HG03103 (cell line): ENCODE measurements around the gene LFNG.

Source experiments
- ATAC-seq: cut with Tn5 transposase; IDR thresholded peaks from one replicate; pipeline ENCODE4 v1.9.1; 2021; ENCODE audit warnings: low read depth; ENCODE audit not compliant: unreplicated experiment

The LFNG gene

DNA sequence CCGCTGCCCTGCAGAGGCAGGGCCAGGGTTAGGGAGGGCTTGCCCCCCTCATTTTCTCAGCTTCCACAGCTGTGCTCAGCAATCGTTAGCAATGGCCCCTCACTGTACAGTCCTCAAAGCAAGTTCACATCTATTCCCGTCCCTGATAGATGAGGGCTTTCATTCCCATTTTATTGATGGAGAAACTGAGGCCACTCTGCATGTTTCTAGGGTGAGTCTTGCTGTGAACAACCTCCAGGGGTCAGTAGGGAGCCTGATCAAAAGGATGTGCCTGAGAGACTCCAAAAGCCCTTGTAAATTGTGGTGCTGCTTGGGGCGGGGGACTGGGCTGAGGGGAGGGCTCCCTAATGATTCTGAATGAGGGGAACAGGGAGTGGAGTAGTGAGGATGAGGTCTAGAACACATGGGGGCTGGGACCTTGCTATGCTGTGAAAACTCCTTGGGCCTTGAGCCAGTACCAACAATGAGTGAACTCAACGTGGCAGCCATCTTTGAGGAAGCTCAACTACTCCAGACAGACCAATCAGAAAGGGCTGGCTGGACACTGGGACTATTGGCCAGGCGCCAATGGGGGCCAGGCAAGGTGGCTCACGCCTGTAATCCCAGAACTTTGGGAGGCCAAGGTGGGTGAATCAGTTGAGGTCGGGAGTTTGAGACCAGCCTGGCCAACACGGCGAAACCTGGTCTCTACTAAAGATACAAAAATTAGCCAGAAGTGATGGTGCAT, 36.7 kb upstream of the LFNG start:
- no peak for ATAC-seq

DNA sequence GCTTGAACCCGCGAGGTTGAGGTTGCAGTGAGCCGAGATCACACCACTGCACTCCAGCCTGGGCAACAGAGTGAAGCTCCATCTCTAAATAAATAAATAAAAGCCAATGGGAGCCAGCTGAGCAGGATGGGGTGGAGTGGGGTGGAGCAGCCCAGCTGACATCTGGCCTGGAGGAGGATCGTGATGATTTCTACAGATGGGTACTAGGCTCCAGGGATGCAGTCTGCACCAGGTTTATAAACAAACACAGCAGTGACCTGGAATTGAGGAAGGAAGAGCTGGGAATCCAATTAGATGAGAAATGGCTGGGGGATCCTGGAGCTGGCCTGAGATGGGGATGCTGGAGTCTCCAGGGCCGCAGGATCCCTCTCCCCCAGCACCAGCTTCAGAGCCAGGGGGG, 36.1 kb upstream of the LFNG start:
- ATAC-seq, result no peak

DNA sequence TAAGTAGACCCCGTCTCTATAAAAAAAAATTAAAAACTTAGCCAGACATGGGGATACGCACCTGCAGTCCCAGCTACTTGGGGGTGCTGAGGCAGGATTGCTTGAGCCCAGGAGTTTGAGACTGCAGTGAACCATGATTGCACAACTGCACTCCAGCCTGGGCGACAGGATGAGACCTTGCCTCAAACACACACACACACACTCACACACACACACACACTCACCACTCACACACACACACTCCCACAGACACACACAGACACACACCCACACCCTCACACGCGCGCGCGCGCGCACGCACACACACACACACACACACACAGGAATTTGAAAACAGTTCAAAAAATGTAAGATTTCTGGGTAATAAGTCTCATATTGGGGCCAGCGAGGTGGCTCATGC, 34.7 kb upstream of the LFNG start:
- ATAC-seq, result no peak

DNA sequence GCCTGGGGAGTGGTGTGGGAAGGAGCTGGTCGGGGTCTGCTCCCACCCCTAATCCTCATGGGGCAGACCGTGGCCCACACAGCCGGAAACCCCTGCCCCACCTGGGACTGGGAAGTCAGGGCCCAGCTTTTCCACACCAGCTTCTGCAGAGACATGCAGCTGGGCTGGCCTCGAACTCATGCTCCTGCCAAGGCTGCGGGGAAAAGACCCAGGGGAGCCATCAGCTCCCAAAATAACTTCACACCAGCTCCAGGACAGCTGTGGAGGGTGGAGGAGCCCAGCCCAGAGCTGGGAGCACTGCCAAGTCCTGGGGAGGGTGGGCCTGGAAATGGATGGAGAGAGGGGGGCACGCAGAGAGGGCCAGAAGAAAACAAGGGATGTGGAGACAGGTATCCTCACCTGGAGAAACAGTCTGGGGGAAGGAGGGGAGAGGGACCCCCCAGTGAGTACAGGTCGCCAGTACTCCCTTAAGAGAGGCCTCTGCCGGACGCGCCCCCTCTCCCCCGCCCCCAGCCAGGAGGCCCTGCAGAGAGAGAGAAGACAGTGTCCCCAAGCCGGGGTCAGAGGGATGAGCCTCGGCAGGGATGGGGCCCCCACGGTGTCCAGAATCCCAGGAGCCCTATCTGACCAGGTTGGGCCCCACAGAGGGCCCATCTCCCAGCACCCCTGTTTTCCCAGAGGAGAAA, 31.8 kb upstream of the LFNG start:
- no peak for ATAC-seq

DNA sequence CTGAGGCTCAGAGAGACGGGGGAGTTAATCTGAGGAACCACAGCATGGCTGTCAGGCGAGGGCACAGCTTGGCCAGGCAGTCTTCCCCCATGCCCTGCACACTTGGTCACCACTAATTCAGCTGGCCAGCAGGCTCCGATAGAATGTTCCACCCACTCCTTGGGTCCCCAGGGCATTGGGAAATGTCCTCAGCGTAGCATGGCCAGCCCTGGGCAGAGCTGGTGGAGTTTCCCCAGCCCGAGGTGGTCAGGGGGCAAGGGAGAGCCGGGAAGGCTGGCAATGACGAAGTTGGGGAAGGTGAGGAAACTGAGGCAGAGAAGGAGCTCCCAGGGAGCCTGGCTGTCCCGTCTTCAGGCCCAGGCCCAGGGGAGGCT, 31.3 kb upstream of the LFNG start:
- ATAC-seq, result no peak

DNA sequence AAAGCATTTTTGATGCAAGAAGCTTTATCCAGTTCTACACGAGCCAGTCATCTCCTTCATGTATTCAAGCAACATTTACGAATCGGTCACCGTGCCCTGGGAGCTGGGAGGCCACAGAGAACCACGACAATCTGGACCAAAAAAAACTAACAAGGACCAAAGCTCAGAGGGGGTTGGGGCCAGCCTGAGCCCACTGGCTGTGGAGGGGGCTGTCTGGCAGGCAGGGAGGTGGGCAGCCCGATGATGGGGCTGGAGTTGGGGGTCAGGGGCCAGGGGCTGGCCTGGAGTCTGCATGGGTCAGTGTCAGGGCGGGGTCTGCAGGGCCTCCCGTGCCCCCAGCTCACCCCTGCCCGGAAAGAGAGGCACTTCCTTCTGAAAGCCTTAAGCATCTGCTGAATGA, 30.9 kb upstream of the LFNG start:
- no peak for ATAC-seq

DNA sequence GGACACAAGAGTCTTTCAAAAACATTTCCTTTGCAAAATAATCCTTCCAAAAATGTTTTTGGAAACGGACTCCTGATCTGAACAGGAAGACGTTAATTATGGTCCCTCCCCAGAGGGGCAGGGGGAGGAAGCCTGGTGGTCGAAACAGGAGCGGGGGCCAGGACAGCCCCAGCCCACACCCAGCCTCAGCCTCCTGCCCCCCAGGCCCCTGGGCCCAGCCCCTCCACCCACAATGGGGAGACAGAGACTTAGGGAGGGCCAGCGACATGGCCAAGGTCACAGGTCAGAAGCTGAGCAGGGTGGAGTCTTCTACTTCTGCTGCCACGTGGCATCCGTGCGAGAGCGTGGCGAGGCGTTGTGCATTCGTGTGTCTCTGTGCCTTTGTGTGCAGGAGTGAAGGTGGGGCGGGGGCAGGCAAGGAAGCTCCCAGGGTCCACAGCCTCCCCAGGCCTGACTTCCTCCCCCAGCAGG, 29.4 kb upstream of the LFNG start:
- no peak for ATAC-seq

DNA sequence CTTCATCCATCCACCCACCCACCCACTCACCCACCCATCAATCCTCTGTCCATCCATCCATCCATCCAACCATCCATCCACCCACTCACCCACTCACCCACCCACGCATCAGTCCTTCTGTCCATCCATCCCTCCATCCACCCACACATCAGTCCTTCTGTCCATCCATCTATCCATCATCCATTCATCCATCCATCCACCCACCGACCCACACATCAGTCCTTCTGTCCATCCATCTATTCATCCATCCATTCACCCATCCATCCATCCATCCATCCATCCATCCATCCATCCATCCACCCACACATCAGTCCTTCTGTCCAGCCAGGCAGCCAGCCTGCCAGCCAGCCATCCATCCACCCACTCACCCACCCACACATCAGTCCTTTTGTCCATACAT, 27.5 kb upstream of the LFNG start:
- ATAC-seq, result no peak

DNA sequence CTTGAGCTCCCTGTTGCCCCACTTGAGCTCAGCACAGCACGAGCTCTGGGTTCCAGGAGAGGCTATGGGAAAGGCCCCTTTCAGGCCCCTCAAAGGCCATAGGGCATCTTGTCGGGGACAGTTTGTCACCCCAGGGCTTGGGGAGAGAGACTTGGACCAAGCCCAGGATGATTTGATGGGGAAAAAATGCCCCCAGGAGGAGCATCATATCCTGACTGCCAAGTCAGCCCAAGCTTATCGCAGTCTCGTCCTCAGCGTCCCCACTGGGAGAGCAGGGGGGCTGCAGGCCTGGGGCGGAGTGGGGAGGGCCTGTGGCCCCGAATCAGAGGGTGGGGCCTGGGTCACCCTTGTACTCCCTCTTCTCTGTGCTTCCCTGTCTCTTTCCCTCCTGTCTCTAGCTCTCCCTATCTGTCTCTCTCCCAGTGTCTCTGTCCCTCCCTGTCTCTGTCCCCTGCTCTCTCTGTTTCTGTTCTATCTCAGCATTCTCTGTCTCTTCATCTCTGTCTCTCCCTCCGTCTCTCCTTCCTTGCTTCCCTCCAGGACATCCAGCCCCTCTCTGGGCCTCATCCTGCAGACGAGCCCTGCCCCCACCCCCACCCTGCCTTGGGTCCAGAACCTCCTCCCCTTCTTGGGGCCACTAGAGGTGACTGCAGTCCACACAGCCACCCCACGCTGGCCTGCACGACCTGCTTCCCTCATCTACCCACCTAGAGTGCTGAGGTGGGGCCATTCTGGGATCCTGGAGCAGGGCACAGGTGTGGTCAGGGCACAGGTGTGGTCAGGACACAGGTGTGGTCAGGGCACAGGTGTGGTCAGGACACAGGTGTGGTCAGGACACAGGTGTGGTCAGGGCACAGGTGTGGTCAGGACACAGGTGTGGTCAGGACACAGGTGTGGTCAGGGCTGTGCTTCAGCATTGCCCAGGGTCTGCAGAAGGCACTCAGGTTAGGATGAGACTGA, 26.1 kb upstream of the LFNG start:
- ATAC-seq, result no peak

DNA sequence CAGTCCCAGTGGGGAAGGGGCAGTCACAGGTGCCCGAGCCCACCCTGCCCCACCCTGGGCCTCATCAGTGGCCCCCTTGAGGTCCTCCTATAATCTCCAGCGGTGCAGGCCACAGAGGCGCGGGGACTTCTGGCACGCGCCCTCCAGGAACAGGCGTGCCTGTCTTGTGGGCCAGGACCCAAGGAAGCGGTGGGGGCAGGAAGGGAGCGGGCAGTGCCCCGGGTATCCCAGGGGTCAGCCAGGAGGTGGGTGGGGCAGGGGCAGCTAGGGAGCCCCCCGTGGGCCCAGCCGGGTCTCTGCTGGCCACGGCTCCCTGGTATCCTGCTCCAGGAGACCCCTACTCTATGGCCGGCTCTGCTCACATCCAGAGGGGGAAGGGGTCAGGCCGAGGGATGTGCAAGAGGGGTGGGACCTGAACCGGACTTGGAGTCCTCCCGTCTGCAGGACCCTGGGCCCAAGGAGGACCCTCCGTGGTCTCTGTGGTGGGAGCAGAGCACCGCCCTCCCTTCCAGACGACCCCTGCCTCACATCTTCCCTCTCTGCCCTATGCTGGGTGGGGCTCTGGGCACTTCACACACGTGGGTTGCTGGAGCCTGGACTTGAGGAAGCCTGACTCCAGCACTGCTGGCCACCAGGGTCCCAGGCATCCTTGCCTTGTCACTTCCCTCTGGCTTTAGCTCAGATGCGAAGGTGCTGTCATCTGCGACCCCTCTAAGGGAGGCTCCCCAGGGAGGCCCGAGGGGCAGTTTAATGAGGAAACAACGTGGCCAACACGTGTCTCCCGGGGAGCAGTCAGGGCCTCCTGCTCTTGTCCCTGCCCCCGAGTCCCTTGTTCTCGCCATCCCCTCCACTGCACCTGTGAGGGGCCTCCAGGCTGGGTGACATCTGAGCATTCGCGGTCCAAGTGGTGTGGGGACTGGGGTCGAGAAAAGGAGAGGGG, 25.1 kb upstream of the LFNG start:
- no peak for ATAC-seq

DNA sequence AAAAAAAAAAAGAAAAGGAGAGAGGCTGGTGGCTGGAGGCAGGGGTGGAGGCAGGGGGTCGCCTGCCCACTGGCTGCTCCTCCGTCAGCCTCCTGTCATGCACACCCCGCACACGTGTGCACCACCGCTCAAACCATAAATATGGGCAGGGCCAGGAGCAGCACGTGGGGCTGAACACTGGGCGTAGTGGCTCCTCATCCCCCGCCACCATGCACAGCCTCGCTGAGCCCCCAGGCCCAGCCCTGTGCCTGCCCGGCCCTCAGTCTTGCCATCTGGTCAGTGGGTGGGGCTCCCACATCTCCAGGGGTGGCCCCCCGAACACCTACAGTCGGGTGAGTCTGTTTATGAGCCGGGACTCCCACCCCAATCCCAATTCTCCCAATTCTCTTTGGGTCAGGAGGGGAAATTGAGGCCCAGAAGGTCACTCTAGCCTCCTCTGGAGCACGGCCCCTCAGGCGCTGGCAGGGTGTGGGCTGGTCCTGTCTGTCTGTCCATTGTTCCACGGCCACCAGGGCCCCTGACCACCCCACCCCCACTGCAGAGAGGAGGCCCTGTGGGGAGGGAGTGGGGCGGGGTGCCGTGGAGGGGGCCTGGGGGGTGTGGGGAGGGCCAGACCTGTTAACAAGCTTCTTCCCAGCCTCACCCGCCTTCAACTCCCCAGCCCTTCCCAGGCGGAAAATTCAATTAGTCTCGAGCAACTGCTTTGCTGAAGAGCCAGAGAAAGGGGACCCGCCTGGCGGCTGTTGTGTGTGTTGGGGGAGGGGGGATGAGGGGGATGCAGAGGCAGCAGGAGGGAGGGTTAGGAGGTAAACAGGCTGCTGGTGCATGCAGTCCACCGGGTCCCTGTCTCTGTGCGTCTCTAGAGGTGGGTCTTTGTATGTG, 23.9 kb upstream of the LFNG start:
- no peak for ATAC-seq

DNA sequence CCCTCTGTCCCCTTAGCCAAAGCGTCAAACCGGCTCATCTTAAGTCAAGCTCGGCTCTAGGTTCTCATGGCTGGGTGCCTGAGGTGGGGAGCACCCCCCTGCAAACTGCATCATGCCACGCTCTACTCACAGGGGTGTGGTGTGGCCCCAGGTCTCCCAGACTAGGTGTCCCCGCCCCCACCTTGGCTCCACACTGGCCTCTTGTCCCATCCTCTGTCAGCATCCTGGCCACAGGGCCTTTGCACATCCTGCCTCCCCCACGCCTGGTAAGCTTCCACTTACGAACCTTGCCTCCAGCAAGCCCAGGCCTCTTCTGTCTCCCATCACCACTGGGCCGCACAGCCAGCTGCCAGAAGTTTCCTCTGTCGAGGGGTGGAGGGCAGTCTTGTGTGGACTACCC, 23.2 kb upstream of the LFNG start:
- no peak for ATAC-seq

DNA sequence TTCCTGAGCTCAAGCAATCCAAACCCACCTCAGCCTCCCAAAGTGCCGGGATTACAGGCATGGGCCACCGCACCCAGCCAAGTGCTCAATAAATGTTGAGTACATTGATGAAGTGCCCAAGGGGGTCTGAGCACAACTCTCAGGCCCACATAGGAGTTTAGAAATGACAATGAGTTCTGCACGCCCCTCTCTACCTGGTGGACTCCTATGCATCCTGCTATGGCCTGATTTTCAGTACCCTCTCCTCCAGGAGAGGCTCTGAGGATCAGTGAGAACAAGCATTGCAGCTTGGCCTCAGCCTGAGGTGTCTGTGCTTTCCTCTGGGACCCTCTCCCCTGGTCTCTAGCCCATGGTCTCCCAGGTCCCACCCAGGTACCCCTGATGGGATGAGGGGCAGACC, 22.5 kb upstream of the LFNG start:
- no peak for ATAC-seq

DNA sequence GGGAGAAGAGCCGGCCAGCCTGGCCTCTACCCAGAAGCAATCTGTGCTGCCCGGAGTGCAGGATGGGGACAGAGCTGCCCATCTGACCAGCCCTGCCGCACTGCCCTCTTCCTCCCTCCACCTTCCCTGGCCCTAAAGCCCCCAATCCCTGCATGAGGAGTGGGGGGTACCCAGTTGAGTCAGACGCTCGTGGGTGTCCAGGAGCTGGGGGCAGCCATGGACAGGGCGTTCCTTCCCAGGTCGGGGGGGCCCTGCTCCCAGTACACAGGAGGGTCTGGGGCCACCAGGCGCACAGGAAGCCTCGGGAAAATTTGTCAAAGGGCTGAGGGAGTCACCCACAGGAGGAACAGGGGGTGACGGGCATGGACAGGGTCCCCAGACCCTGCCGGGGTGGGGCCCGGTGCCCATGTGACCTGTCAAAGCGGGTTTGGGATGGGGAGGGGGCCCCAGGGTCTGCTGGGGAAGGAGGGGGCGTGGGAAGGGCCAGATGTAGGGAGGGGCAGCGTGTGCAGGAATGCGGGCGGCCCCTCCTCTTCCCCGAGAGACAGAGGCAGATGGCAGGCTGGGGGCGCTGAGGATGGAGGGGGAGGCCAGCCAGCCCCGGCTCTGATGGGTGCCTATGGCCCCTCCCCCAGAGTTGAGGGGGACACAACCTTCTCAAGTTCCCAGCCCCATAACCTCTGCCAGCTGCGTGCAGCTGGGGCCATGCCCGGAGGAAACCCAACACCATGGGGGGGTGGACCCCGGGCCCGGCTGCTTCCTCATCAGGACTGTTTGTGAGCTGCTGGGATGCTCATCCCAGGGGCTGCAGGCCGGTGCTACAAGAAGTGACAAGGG, 21.9 kb upstream of the LFNG start:
- ATAC-seq, result no peak

DNA sequence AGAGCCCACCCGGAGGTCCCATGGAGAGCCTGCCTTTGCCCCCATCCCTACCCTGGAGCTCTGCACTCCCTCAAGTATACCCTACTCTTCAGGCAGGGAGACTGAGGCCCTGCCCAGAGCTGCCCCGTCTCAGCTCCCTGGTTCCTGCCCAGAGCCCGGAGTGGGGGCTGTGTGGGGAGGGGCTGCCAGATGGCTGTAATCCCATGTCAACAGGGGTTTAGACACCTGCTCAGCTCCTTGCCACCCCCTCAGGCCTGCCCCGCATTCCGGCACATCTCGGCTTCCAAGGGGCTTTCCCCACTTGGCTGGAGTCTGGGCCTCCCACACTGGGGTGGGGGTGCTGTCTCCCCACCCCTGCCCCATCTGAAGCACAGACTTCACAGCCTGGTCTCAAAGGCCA, 20.9 kb upstream of the LFNG start:
- ATAC-seq, result no peak

DNA sequence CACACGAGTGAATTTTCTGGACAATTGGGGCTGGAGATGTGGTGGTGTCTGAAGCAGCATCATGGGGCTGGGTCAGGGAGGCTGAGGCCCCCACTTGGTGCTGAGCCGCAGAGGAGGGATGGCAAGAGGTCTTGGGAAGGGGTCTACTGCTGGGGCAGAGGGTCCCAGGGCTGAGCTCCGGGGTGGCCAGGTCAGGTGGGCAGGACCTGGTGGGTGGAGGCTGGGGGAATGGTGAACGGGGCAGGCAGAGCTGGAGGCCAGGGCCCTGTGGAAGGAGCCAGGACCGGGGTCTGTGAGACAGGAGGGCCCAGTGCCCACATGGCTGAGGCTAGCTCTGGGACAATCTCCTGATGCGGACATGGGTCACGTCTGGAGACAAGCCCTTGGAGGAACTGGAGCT, 20.4 kb upstream of the LFNG start:
- ATAC-seq, result no peak

DNA sequence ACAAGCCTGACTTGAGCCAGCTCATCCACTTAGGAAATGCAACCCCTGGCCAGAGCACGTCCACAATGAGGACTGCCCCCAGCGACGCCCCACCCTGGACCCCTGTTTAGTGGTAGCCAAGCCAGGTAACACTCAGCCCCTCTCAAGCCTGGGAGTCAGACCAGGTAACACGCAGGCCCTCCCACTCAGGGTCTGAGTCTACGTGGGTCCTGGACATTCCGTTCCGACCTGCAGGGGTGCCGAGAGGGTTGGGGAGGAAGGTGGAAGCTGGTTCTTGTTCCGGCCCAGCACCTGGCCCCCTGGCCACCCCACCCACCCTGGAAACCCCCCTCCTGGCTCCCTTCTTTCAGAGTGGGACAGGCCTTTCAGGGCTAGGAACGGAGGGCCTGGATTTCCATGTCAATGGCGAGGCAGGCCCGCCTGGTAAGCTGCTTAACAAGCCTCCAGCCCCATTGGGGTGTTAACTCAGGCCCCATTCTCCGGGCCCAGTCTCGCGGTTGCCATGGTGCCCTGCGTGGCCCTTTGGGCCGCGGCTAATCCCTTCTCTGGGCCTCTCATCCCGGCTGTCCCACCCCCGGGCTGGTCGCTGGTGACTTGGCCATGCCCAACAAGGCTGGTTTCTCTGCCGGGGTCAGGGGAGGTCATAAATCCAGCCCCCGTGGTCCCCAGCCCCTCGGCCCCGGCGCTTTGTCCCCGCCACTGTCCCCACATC, 19.7 kb upstream of the LFNG start:
- no peak for ATAC-seq

DNA sequence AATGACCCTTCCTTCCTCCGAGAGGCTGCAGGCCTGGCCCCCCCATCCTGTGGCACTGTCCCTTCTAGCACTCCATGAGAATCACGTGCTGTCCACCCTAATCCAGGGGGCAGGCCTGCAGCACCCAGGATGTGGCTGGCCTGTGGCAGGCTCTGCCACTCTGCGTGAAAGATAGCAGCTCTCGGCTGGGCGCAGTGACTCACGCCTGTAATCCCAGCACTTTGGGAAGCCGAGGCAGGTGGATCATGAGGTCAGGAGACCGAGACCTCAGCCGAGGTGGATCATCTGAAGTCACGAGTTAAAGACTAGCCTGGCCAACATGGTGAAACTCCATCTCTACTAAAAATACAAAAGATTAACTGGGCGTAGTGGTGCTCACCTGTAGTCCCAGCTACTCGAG, 18.9 kb upstream of the LFNG start:
- no peak for ATAC-seq
